HepG2 (cell line): ENCODE results near the gene PRDX2. TPM values are rescaled to one million over a fixed set of nuclear protein-coding genes. Genes with fewer than 3 reads are reported as not detected.

Experiments used
- DNMT1 ChIP-seq: sonication (generic); formaldehyde crosslinking; IDR thresholded peaks from 2 replicates; pipeline ENCODE4 v1.5.1; 2020; ENCODE audit warnings: mild to moderate bottlenecking, missing genetic modification reagents
- GTF2F1 ChIP-seq: fragments of 150-350 bp; IDR thresholded peaks from 2 replicates; pipeline ENCODE4 v1.6.1; 2014; ENCODE audit warnings: low read length
- HOXA9 ChIP-seq: sonication (generic); formaldehyde crosslinking; IDR thresholded peaks from 2 replicates; pipeline ENCODE4 v1.8.1; 2022; ENCODE audit warnings: missing genetic modification reagents, mild to moderate bottlenecking, moderate library complexity, borderline replicate concordance
- JARID2 ChIP-seq: sonication (generic); formaldehyde crosslinking; IDR thresholded peaks from 2 replicates; pipeline ENCODE4 v1.8.1; 2023; ENCODE audit warnings: missing genetic modification reagents, inconsistent platforms; ENCODE audit not compliant: insufficient replicate concordance
- JUNB ChIP-seq: sonication (generic); formaldehyde crosslinking; IDR thresholded peaks from 2 replicates; pipeline ENCODE4 v1.8.0; 2022; ENCODE audit warnings: missing genetic modification reagents, mild to moderate bottlenecking, borderline replicate concordance
- MAFK ChIP-seq, 2 experiments: IDR thresholded peaks in 1 of 2; conservative IDR thresholded peaks in 1 of 2; 2 replicates each; pipeline ENCODE4 v1.6.1; 2011; ENCODE audit warnings: improper control_type of control experiment in 2 of 2, low read length in 2 of 2
- NFE2 ChIP-seq: sonication (generic); formaldehyde crosslinking; IDR thresholded peaks from 2 replicates; pipeline ENCODE4 v1.4.0; 2020; ENCODE audit warnings: missing genetic modification reagents
- PRDM4 ChIP-seq: sonication (generic); formaldehyde crosslinking; IDR thresholded peaks from 2 replicates; pipeline ENCODE4 v1.9.0; 2021; ENCODE audit warnings: missing genetic modification reagents, borderline replicate concordance
- SIX4 ChIP-seq: sonication (generic); formaldehyde crosslinking; IDR thresholded peaks from 2 replicates; pipeline ENCODE4 v1.4.0; 2020; ENCODE audit warnings: missing genetic modification reagents
- TCF7 ChIP-seq: sonication (generic); IDR thresholded peaks from 2 replicates; pipeline ENCODE4 v1.6.1; 2016; ENCODE audit warnings: antibody characterized with exemption, low read depth
- ZBTB20 ChIP-seq: sonication (generic); formaldehyde crosslinking; IDR thresholded peaks from 2 replicates; pipeline ENCODE4 v1.8.1; 2023; ENCODE audit warnings: missing genetic modification reagents, low read depth, mild to moderate bottlenecking, borderline replicate concordance
- ZBTB42 ChIP-seq: sonication (generic); formaldehyde crosslinking; IDR thresholded peaks from 2 replicates; pipeline ENCODE4 v1.5.0; 2020; ENCODE audit warnings: mild to moderate bottlenecking, missing genetic modification reagents
- ZFAT ChIP-seq: sonication (generic); formaldehyde crosslinking; conservative IDR thresholded peaks from 2 replicates; pipeline ENCODE4 v1.8.1; 2023; ENCODE audit warnings: missing genetic modification reagents, inconsistent platforms
- ZFP36L2 ChIP-seq: sonication (generic); formaldehyde crosslinking; IDR thresholded peaks from 2 replicates; pipeline ENCODE4 v1.4.0; 2020; ENCODE audit warnings: missing genetic modification reagents
- ZKSCAN5 ChIP-seq: sonication (generic); formaldehyde crosslinking; IDR thresholded peaks from 2 replicates; pipeline ENCODE4 v1.5.1; 2020; ENCODE audit warnings: mild to moderate bottlenecking, missing genetic modification reagents
- ZNF574 ChIP-seq: sonication (generic); formaldehyde crosslinking; IDR thresholded peaks from 2 replicates; pipeline ENCODE4 v1.4.0; 2020; ENCODE audit warnings: missing genetic modification reagents
- ZNF605 ChIP-seq: sonication (generic); formaldehyde crosslinking; IDR thresholded peaks from 2 replicates; pipeline ENCODE4 v1.8.0; 2022; ENCODE audit warnings: mild to moderate bottlenecking, missing genetic modification reagents
- ZNF713 ChIP-seq: sonication (generic); formaldehyde crosslinking; IDR thresholded peaks from 2 replicates; pipeline ENCODE4 v1.4.0; 2020; ENCODE audit warnings: mild to moderate bottlenecking, missing genetic modification reagents
- ZSCAN12 ChIP-seq: sonication (generic); formaldehyde crosslinking; IDR thresholded peaks from 2 replicates; pipeline ENCODE4 v1.9.0; 2021; ENCODE audit warnings: mild to moderate bottlenecking, missing genetic modification reagents
- polyA plus RNA-seq, 8 experiments: library from polyadenylated mRNA; depleted of rRNA in 3 of 8; stranded (reverse) in 7 of 8; unstranded in 1 of 8; fragments of >200 nt; fragmentation: Illumina TruSeq in 4 of 8; extraction: Trizol in 4 of 8; gene quantifications; 2 replicates each; pipeline versions ENCODE4 v1.2.1 to v1.2.3, GENCODE V29; 2011 to 2016; ENCODE audit warnings: low read depth in 4 of 8, missing spikeins in 1 of 8, mixed read lengths in 1 of 8; ENCODE audit not compliant: insufficient read depth in 1 of 8
- total RNA-seq, 5 experiments: library from RNA; depleted of rRNA; stranded (reverse); fragments of >200 nt; fragmentation: Illumina TruSeq; extraction: Trizol; gene quantifications; 2 replicates each; pipeline ENCODE4 v1.2.3, GENCODE V29; 2016; ENCODE audit warnings: low read depth in 1 of 5
- TF ChIP-seq, protein P1 (sequence below): sonication (generic); formaldehyde crosslinking; IDR thresholded peaks from 2 replicates; pipeline ENCODE4 v1.8.0; 2022; ENCODE audit warnings: missing genetic modification reagents, mild to moderate bottlenecking, borderline replicate concordance
- TF ChIP-seq, protein P2 (sequence below): sonication (generic); formaldehyde crosslinking; IDR thresholded peaks from 2 replicates; pipeline ENCODE4 v1.4.0; 2020; ENCODE audit warnings: mild to moderate bottlenecking, missing genetic modification reagents
- TF ChIP-seq, protein P3 (sequence below): sonication (generic); formaldehyde crosslinking; IDR thresholded peaks from 2 replicates; pipeline ENCODE4 v1.8.0; 2022; ENCODE audit warnings: missing genetic modification reagents, mild to moderate bottlenecking, inconsistent platforms, borderline replicate concordance

PRDX2 gene
- total and polyA plus RNA-seq, 2 of the 13 experiments (the other 11 are each of a cell fraction or from before 2014, with no cell fraction given), result 218 to 381 TPM

DNA sequence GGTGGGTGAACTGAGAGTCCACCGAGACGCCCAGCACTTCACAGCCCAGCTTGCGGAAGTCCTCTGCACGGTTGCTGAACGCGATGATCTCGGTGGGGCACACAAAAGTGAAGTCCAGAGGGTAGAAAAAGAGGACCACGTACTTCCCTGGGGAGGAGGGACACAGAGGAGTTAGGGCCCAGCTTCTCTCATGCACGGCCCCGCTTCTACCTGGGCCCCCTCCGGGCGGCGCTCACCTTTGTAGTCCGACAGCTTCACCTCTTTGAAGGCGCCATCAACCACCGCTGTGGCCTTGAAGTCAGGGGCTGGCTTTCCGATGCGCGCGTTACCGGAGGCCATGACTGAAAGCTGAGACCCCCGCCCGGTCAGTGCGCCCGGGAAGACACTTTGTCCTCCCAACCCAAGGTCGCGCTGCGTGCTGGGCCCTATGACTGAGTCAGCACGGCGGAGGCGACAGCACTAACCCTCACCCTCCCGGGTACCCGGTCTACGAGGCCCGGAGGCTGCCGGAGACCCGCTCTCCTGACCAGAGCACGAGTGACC lies 606 bp downstream of the PRDX2 start (continued):
- TF ChIP-seq PRDM4 (CRISPR knock-in tag) (no peak), MAFK (conservative IDR thresholded peaks at IDR 0.05 in 1 of 2, IDR thresholded peaks at IDR 0.05 in 1 of 2; ENCODE audit: low read length in 2 of 2) (peak; percentile 28 to 42; a peak in 2 of 4 replicates), ZKSCAN5 (CRISPR knock-in tag) (no peak), TCF7 (peak; percentile 66; the same call in 1 of the 2 replicates), GTF2F1 (no peak), ZNF605 (CRISPR knock-in tag) (no peak), JARID2 (CRISPR knock-in tag) (no peak), ZFAT (CRISPR knock-in tag) (no peak), JUNB (CRISPR knock-in tag) (no peak), ZNF574 (no peak), ZSCAN12 (CRISPR knock-in tag) (no peak), ZBTB42 (CRISPR knock-in tag) (no peak), ZNF713 (CRISPR knock-in tag) (no peak), ZBTB20 (CRISPR knock-in tag) (0 out of 2 replicates have a peak, but pooled peaks have one; percentile 12), ZFP36L2 (CRISPR knock-in tag) (no peak), HOXA9 (CRISPR knock-in tag) (no peak), NFE2 (no peak), SIX4 (CRISPR knock-in tag) (no peak), DNMT1 (CRISPR knock-in tag) (no peak)
- TF ChIP-seq, protein P1, sequence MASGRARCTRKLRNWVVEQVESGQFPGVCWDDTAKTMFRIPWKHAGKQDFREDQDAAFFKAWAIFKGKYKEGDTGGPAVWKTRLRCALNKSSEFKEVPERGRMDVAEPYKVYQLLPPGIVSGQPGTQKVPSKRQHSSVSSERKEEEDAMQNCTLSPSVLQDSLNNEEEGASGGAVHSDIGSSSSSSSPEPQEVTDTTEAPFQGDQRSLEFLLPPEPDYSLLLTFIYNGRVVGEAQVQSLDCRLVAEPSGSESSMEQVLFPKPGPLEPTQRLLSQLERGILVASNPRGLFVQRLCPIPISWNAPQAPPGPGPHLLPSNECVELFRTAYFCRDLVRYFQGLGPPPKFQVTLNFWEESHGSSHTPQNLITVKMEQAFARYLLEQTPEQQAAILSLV (CRISPR knock-in tag), result no peak
- TF ChIP-seq, protein P2, sequence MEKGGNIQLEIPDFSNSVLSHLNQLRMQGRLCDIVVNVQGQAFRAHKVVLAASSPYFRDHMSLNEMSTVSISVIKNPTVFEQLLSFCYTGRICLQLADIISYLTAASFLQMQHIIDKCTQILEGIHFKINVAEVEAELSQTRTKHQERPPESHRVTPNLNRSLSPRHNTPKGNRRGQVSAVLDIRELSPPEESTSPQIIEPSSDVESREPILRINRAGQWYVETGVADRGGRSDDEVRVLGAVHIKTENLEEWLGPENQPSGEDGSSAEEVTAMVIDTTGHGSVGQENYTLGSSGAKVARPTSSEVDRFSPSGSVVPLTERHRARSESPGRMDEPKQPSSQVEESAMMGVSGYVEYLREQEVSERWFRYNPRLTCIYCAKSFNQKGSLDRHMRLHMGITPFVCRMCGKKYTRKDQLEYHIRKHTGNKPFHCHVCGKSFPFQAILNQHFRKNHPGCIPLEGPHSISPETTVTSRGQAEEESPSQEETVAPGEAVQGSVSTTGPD (CRISPR knock-in tag), result no peak
- TF ChIP-seq, protein P3, sequence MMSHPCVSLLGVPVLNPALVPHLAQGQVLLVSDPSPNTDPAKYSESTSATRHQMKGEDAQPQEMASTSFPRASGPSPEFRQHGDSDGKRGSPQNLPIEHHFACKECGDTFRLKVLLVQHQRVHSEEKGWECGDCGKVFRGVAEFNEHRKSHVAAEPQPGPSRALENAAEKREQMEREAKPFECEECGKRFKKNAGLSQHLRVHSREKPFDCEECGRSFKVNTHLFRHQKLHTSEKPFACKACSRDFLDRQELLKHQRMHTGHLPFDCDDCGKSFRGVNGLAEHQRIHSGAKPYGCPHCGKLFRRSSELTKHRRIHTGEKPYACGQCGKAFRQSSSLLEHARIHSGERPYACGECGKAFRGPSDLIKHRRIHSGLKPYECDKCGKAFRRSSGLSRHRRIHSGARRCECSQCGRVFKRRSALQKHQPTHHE (CRISPR knock-in tag), result no peak
